ENCODE measurements around the gene PFKP. TPM values are rescaled to one million over a fixed set of nuclear protein-coding genes. Genes with fewer than 3 reads are reported as not detected.

Gene PFKP
- total RNA-seq, 2 experiments from 2014 or later, result 217 to 219 TPM

DNA sequence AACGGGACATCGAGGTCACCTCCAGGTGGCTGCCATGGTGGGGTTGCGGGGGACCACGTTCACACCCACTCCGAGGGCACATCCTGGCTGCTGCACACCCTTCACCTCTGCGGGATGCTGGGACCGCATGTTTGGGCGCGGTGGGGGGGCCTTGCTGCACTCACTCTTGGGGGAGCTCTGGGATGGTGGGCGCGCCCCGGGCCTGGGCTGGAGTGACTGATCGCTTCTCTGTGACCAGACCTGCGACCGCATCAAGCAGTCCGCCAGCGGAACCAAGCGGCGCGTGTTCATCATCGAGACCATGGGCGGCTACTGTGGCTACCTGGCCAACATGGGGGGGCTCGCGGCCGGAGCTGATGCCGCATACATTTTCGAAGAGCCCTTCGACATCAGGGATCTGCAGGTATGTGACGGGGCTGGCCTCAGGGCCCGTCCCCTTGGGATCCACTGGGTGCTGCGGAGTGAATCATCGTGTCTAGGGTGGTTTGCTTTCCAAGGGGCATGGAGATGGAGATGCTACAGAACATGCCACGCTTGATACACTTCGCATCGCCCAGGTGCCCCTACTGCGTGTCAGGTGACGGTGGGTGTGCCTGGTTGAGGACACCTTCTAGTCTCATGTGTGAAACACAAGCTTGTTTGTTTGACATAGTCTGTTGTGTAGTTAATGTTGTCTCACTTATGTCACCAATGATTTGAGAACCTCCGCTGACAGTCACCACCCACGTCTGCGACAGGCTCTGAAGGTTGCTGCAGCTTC, 62.4 kb downstream of the PFKP start:
- CTCF ChIA-PET, result no interaction called here
- peaks cover 80% of the 10 kb centered on the region for H3K36me3 Mint-ChIP-seq (ENCODE audit: low read depth)
- H3K4me1 Mint-ChIP-seq (ENCODE audit: low read depth), result no peaks in the 10 kb centered on the region
- POLR2A ChIA-PET, result interaction anchor here (1.4 kb wide), 1 partner anchor 9 kb away, joined by 6 read pairs; no protein-coding TSS in a partner anchor
- intact Hi-C loops (cut with micrococcal nuclease), result no loop called here
- DNase-seq (no peak), ATAC-seq (peak; percentile 7)
- TF ChIP-seq, protein P1, sequence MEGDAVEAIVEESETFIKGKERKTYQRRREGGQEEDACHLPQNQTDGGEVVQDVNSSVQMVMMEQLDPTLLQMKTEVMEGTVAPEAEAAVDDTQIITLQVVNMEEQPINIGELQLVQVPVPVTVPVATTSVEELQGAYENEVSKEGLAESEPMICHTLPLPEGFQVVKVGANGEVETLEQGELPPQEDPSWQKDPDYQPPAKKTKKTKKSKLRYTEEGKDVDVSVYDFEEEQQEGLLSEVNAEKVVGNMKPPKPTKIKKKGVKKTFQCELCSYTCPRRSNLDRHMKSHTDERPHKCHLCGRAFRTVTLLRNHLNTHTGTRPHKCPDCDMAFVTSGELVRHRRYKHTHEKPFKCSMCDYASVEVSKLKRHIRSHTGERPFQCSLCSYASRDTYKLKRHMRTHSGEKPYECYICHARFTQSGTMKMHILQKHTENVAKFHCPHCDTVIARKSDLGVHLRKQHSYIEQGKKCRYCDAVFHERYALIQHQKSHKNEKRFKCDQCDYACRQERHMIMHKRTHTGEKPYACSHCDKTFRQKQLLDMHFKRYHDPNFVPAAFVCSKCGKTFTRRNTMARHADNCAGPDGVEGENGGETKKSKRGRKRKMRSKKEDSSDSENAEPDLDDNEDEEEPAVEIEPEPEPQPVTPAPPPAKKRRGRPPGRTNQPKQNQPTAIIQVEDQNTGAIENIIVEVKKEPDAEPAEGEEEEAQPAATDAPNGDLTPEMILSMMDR (IDR thresholded peaks at IDR 0.05), result no peak
- H3K27me3 Mint-ChIP-seq, result no peaks in the 10 kb centered on the region
- peak overlapping the region; percentile 24 for H3K4me3 Mint-ChIP-seq
- H3K27ac Mint-ChIP-seq, result no peak overlapping the region
- H3K9me3 Mint-ChIP-seq, result no peaks in the 10 kb centered on the region

DNA sequence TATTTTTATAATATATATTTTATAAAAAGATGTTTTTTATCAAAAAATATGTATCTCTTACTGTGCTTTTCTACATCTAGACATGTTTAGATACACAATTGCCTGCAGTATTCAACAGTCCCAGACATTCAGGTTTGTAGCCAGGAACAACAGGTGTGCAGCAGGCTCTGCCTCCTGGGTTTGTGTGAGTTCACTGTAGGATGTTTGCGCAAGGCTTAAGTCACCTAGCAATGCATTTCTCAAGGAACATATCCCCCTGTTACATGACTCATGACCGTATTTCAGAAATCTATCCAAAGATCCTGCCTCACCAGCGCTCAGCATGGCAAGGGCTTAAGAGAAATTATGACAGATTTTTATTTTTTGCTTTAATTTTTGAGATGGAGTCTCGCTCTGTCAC, 63.8 kb downstream of the PFKP start:
- no peak overlapping the region for H3K4me3 Mint-ChIP-seq
- TF ChIP-seq, protein P1 (IDR thresholded peaks at IDR 0.05), result no peak
- ATAC-seq (no peak), DNase-seq (no peak)
- H3K4me1 Mint-ChIP-seq (ENCODE audit: low read depth), result no peaks in the 10 kb centered on the region
- H3K27me3 Mint-ChIP-seq, result no peaks in the 10 kb centered on the region
- CTCF ChIA-PET, result no interaction called here
- H3K9me3 Mint-ChIP-seq, result no peaks in the 10 kb centered on the region
- peaks cover 81% of the 10 kb centered on the region for H3K36me3 Mint-ChIP-seq (ENCODE audit: low read depth)
- intact Hi-C loops (cut with micrococcal nuclease), result no loop called here
- no peak overlapping the region for H3K27ac Mint-ChIP-seq
- POLR2A ChIA-PET, result no interaction called here

DNA sequence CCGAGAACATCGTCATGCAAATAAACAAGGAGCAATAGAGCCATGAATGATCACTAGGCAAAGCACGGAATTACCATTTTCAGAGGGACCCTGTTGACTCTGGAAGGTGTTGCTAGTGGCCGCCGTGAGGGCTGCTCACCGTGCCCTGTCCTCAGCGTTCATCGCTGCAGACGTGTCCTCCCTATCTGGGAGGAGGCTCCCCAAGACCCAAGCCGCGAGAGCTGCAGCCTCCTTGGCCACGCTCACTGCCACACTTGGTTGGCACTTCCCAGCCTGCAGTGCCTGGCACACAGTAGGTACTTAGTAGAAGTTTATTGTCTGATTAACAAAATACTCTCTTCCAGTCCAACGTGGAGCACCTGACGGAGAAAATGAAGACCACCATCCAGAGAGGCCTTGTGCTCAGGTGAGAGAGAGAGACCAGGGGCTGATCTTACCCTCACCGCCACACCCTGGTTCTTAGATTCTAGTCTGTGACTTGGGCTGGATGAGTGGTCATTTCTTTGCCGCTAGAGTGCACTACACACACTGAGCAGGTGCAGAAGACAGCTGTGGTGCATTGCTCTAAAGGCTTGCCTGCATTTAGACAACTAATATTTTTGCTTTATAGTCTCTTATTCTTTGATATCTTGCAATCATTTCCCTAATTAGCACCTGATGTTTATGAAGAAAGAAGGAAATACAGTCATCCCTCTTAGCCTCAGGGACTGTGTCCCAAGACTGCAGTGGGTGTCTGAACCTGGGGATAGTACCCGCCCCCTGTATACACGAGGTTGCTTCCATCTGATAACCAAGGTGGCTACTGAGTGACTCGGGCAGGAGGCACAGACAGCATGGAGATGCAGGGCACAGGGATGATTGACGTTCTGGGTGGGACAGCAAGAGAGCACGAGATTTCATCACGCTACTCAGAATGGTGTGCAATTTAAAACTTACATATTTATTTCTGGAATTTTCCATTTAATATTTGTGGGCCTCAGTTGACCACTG, 65.0 kb downstream of the PFKP start:
- Mint-ChIP-seq H3K4me3 (no peak overlapping the region), H3K27ac (peak overlapping the region; percentile 25), H3K36me3 (ENCODE audit: low read depth) (peaks cover 82% of the 10 kb centered on the region), H3K27me3 (no peaks in the 10 kb centered on the region), H3K4me1 (ENCODE audit: low read depth) (no peaks in the 10 kb centered on the region), H3K9me3 (no peaks in the 10 kb centered on the region)
- ChIA-PET POLR2A (interaction anchor here (1.5 kb wide), 1 partner anchor 10 kb away, joined by 4 read pairs; no protein-coding TSS in a partner anchor), CTCF (interaction anchor here (1.2 kb wide), 1 partner anchor 23 kb away, joined by 3 read pairs; no protein-coding TSS in a partner anchor)
- TF ChIP-seq, protein P1 (IDR thresholded peaks at IDR 0.05), result no peak
- intact Hi-C loops (cut with micrococcal nuclease), result no loop called here
- no peak for ATAC-seq
- no peak for DNase-seq

DNA sequence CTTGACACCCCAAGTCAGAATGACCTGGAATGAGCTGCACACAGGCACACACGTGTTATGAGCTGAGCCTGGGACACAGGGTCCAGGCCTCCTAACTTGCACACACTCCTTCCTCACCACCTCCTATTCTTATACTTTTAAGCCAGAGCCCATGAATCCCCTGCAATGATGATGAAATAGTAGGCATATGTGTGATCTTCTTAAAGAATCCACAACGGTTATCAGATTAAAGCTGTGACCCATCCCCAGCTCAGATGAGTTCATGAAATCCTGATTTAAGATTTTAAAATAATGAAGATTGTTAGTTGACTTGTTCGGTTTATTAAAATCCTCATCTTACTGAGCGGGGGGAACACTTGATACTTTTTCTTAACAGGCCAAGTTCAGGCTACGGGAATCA, 66.6 kb downstream of the PFKP start:
- POLR2A ChIA-PET, result interaction anchor here (1.1 to 1.5 kb wide), 3 partner anchors 8 to 22 kb away, joined by 3 to 5 read pairs (median 4); no protein-coding TSS in a partner anchor
- ATAC-seq (no peak), DNase-seq (no peak)
- Mint-ChIP-seq H3K4me3 (no peak overlapping the region), H3K36me3 (ENCODE audit: low read depth) (peaks cover 82% of the 10 kb centered on the region), H3K9me3 (no peaks in the 10 kb centered on the region), H3K27ac (no peak overlapping the region), H3K4me1 (ENCODE audit: low read depth) (no peaks in the 10 kb centered on the region), H3K27me3 (no peaks in the 10 kb centered on the region)
- TF ChIP-seq, protein P1 (IDR thresholded peaks at IDR 0.05), result no peak
- intact Hi-C loops (cut with micrococcal nuclease), result no loop called here
- CTCF ChIA-PET, result interaction anchor here (1.0 to 1.7 kb wide), 3 partner anchors 14 to 34 kb away, joined by 3 to 6 read pairs (median 3); no protein-coding TSS in a partner anchor

All from activated CD8-positive, alpha-beta T cell treated with anti-CD3 and anti-CD28 coated beads for 36 hours (primary cell).